Mesothelial cell of epicardium (in vitro differentiated cells): ENCODE data around the gene RAF1. TPM values are rescaled to one million over a fixed set of nuclear protein-coding genes. Genes with fewer than 3 reads are reported as not detected.
"Not testable (repeated sequence)": the region's sequence is repeated elsewhere in the genome, so short reads cannot be mapped to it uniquely, and the experiment has no call there.

ENCODE experiments used
- DNase-seq, 2 experiments: peaks; one replicate each; pipeline ENCODE4 v3.0.0; 2021; ENCODE audit warnings: low spot score in 2 of 2; ENCODE audit not compliant: unreplicated experiment in 2 of 2
- H3K27ac Mint-ChIP-seq: 2 replicates; pipeline ENCODE4 v1.8.0; 2021; ENCODE audit warnings: mixed read lengths
- H3K27me3 Mint-ChIP-seq: 2 replicates; pipeline ENCODE4 v1.8.0; 2021; ENCODE audit warnings: low read depth, mixed read lengths
- H3K36me3 Mint-ChIP-seq: 2 replicates; pipeline ENCODE4 v1.8.0; 2021; ENCODE audit warnings: mixed read lengths
- H3K4me1 Mint-ChIP-seq: 2 replicates; pipeline ENCODE4 v1.8.0; 2021; ENCODE audit warnings: mixed read lengths
- H3K4me3 Mint-ChIP-seq: 2 replicates; pipeline ENCODE4 v1.8.0; 2021; ENCODE audit warnings: mild to moderate bottlenecking, moderate library complexity, mixed read lengths
- H3K9me3 Mint-ChIP-seq: 2 replicates; pipeline ENCODE4 v1.8.0; 2021; ENCODE audit warnings: mixed read lengths
- CTCF ChIP-seq: fragments of 200-600 bp; sonication (generic); IDR thresholded peaks from one replicate; pipeline ENCODE4 v1.5.0; 2021; ENCODE audit warnings: antibody characterized with exemption; ENCODE audit not compliant: unreplicated experiment
- total RNA-seq: library from RNA; stranded (reverse); gene quantifications from 3 replicates; pipeline ENCODE4 v1.2.1, GENCODE V29; 2021

RAF1 gene
- total RNA-seq, 1 donor from 2014 or later: 116 TPM

GRCh38 chr3:12662593-12663400 lies 1.1 kb downstream of the RAF1 start:
- H3K4me1 Mint-ChIP-seq: peaks cover 34% of the 10 kb centered on the region
- H3K36me3 Mint-ChIP-seq: no peaks in the 10 kb centered on the region
- H3K27me3 Mint-ChIP-seq: no peaks in the 10 kb centered on the region
- no peak for TF ChIP-seq CTCF
- H3K4me3 Mint-ChIP-seq: peak overlapping the region; percentile 94
- DNase-seq: peak in 1 of 2 experiments; percentile 51
- no peaks in the 10 kb centered on the region for H3K9me3 Mint-ChIP-seq
- peak overlapping the region; percentile 97 for H3K27ac Mint-ChIP-seq

DNA sequence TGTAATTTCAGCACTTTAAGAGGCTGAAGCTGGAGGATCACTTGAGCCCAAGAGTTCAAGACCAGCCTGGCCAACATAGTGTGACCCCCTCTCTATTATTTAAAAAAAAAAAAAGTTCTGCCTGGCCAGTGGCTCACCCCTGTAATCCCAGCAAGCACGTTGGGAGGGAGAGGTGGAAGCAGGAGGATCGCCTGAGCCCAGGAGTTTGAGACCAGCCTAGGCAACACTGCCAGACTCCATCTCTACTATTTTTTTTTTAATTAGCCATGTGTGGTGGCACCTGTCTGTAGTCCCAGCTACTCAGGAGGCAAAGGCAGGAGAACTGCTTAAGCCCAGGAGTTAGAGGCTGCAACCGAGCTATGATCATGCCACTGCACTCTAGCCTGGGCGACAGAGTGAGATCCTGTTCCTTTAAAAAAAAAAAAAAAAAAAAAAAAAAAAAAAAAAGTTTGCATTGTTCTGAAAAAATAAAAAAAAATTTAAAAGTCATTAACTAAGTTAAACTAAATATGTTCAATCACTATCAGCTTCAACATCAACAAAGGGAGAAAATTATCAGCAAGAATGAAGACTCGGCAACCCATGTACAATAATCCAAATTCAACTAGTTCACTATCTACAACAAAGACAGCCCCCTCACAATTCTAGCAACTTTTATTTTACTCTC lies 1.9 kb downstream of the RAF1 start:
- Mint-ChIP-seq H3K4me3 (peak overlapping the region; percentile 94), H3K9me3 (no peaks in the 10 kb centered on the region), H3K36me3 (no peaks in the 10 kb centered on the region), H3K4me1 (peaks cover 36% of the 10 kb centered on the region), H3K27ac (peak overlapping the region; percentile 97), H3K27me3 (no peaks in the 10 kb centered on the region)
- TF ChIP-seq CTCF: no peak
- DNase-seq: no peak

DNA sequence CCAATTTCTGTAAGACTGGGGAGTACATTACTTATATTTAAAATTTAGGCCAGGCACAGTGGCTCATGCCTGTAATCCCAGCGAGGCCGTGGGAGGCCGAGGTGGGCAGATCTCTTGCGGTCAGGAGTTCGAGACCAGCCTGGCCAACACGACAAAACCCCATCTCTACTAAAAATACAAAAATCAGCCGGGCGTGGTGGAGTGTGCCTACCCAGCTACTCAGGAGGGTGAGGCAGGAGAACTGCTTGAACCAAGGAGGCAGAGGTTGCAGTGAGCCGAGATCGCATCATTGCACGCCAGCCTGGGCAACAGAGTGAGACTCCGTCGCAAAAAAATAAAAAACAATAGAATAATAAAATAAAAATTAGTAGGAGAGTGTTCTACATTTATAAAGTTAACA lies 2.5 kb downstream of the RAF1 start:
- H3K36me3 Mint-ChIP-seq, H3K27ac Mint-ChIP-seq, H3K9me3 Mint-ChIP-seq, DNase-seq, H3K27me3 Mint-ChIP-seq, H3K4me3 Mint-ChIP-seq: not testable (repeated sequence)
- peaks cover 37% of the 10 kb centered on the region for H3K4me1 Mint-ChIP-seq

GRCh38 chr3:12660196-12660595 lies 3.7 kb downstream of the RAF1 start:
- no peaks in the 10 kb centered on the region for H3K27me3 Mint-ChIP-seq
- peak overlapping the region; percentile 91 for H3K27ac Mint-ChIP-seq
- TF ChIP-seq CTCF: no peak
- H3K9me3 Mint-ChIP-seq: no peaks in the 10 kb centered on the region
- peaks cover 2% of the 10 kb centered on the region for H3K36me3 Mint-ChIP-seq
- no peak overlapping the region for H3K4me3 Mint-ChIP-seq
- no peak for DNase-seq
- H3K4me1 Mint-ChIP-seq: peaks cover 38% of the 10 kb centered on the region

- Mint-ChIP-seq H3K27ac (peak overlapping the region; percentile 96), H3K9me3 (no peaks in the 10 kb centered on the region), H3K27me3 (no peaks in the 10 kb centered on the region), H3K4me1 (peaks cover 34% of the 10 kb centered on the region), H3K36me3 (peaks cover 2% of the 10 kb centered on the region), H3K4me3 (no peak overlapping the region)
- TF ChIP-seq CTCF: no peak
- DNase-seq: no peak
These were observed 4.5 kb downstream of the RAF1 start for GRCh38 chr3:12659316-12660015.

DNA sequence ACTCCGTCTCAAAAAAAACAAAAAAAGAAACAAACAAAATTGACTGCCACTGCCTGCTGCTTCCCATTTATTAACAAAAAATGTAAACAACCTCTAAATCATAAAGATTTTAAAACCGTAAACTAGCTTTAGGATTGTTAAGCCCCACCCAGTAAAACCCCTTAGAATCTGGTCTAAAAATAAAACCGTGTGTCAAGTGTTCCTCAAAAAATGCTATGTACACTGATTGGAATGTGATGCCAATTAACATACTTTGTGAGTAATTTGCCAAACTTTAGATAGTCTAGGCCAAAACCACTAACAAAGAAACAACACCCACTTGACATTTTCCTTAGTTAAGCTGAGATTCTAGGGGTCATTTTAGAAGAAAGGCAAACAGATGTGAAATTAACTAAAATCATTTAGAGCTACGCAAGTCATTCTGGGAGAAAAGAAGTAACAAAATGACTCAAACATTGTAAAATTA lies 5.3 kb downstream of the RAF1 start:
- peak overlapping the region; percentile 87 for H3K27ac Mint-ChIP-seq
- H3K27me3 Mint-ChIP-seq: no peaks in the 10 kb centered on the region
- peaks cover 2% of the 10 kb centered on the region for H3K36me3 Mint-ChIP-seq
- no peaks in the 10 kb centered on the region for H3K9me3 Mint-ChIP-seq
- no peak for DNase-seq
- peaks cover 32% of the 10 kb centered on the region for H3K4me1 Mint-ChIP-seq
- TF ChIP-seq CTCF: no peak
- H3K4me3 Mint-ChIP-seq: no peak overlapping the region
